ENCODE data around the gene CLEC4E. TPM values are rescaled to one million over a fixed set of nuclear protein-coding genes. Genes with fewer than 3 reads are reported as not detected.

The CLEC4E gene
- total RNA-seq, 2 donors from 2014 or later = 4.5 to 5.6 TPM

GRCh38 chr12:8549381-8549780 lies 8.7 kb upstream of the CLEC4E start:
- H3K4me3 ChIP-seq = no peak overlapping the region
- H3K36me3 ChIP-seq = no peaks in the 10 kb centered on the region
- H3K9me3 ChIP-seq = no peaks in the 10 kb centered on the region
- TF ChIP-seq CTCF (IDR thresholded peaks at IDR 0.05) = no peak
- H3K27ac ChIP-seq = no peak overlapping the region
- no peaks in the 10 kb centered on the region for H3K27me3 ChIP-seq (replicated peaks; ENCODE audit: insufficient read depth)
- ATAC-seq (ENCODE audit: insufficient number of reproducible peaks, low FRiP score, low read depth) (no peak), DNase-seq (ENCODE audit: low spot score) (no peak)
- H3K4me1 ChIP-seq (ENCODE audit: control insufficient read depth in 1 of 2, low read depth in 2 of 2) = no peaks in the 10 kb centered on the region

- Histone ChIP-seq H3K4me1 (ENCODE audit: control insufficient read depth in 1 of 2, low read depth in 2 of 2) (no peaks in the 10 kb centered on the region), H3K4me3 (no peak overlapping the region), H3K9me3 (no peaks in the 10 kb centered on the region), H3K27ac (no peak overlapping the region), H3K36me3 (no peaks in the 10 kb centered on the region), H3K27me3 (replicated peaks; ENCODE audit: insufficient read depth) (no peaks in the 10 kb centered on the region)
- no peak for ATAC-seq (ENCODE audit: insufficient number of reproducible peaks, low FRiP score, low read depth)
- no peak for TF ChIP-seq CTCF (IDR thresholded peaks at IDR 0.05)
- DNase-seq (ENCODE audit: low spot score) = no peak
Measured at GRCh38 chr12:8548192-8548591, 7.5 kb upstream of the CLEC4E start.

- no peak for DNase-seq (ENCODE audit: low spot score)
- no peak for ATAC-seq (ENCODE audit: insufficient number of reproducible peaks, low FRiP score, low read depth)
Measured at GRCh38 chr12:8547645-8548044, 6.9 kb upstream of the CLEC4E start.

GRCh38 chr12:8546591-8546990 lies 5.9 kb upstream of the CLEC4E start:
- Histone ChIP-seq H3K4me3 (no peak overlapping the region), H3K27ac (no peak overlapping the region), H3K27me3 (replicated peaks; ENCODE audit: insufficient read depth) (no peaks in the 10 kb centered on the region), H3K36me3 (no peaks in the 10 kb centered on the region), H3K4me1 (ENCODE audit: control insufficient read depth in 1 of 2, low read depth in 2 of 2) (no peaks in the 10 kb centered on the region), H3K9me3 (no peaks in the 10 kb centered on the region)
- ATAC-seq (ENCODE audit: insufficient number of reproducible peaks, low FRiP score, low read depth) (no peak), DNase-seq (ENCODE audit: low spot score) (no peak)
- TF ChIP-seq CTCF (IDR thresholded peaks at IDR 0.05) = no peak

More at GRCh38 chr12:8547645-8548044, 6.9 kb upstream of the CLEC4E start:
- Histone ChIP-seq H3K9me3 (no peaks in the 10 kb centered on the region), H3K27ac (no peak overlapping the region), H3K4me1 (ENCODE audit: control insufficient read depth in 1 of 2, low read depth in 2 of 2) (no peaks in the 10 kb centered on the region), H3K36me3 (no peaks in the 10 kb centered on the region), H3K4me3 (no peak overlapping the region), H3K27me3 (replicated peaks; ENCODE audit: insufficient read depth) (no peaks in the 10 kb centered on the region)
- no peak for TF ChIP-seq CTCF (IDR thresholded peaks at IDR 0.05)

GRCh38 chr12:8544295-8544694 lies 3.6 kb upstream of the CLEC4E start:
- TF ChIP-seq CTCF (IDR thresholded peaks at IDR 0.05) = peak; percentile 93
- ATAC-seq (ENCODE audit: insufficient number of reproducible peaks, low FRiP score, low read depth) (peak; percentile 60), DNase-seq (ENCODE audit: low spot score) (no peak)
- Histone ChIP-seq H3K27ac (no peak overlapping the region), H3K4me3 (peak overlapping the region; percentile 7), H3K27me3 (replicated peaks; ENCODE audit: insufficient read depth) (no peaks in the 10 kb centered on the region), H3K36me3 (no peaks in the 10 kb centered on the region), H3K9me3 (no peaks in the 10 kb centered on the region), H3K4me1 (ENCODE audit: control insufficient read depth in 1 of 2, low read depth in 2 of 2) (no peaks in the 10 kb centered on the region)
